Choroid plexus epithelial cell (primary cell): Measurements from ENCODE around the gene YAF2.

ENCODE experiments used
- DNase-seq: peaks from one replicate; pipeline ENCODE4 v3.0.0-alpha.2; 2010; ENCODE audit warnings: low read depth
- H3K4me3 ChIP-seq: 2 replicates; pipeline ENCODE4 v1.5.1; 2011; ENCODE audit warnings: low read depth, mild to moderate bottlenecking, control low read depth, low read length, moderate library complexity
- TF ChIP-seq, protein P1 (sequence below): conservative IDR thresholded peaks from 2 replicates; pipeline ENCODE4 v1.5.1; 2011; ENCODE audit warnings: low read depth, mild to moderate bottlenecking, control low read depth, inconsistent platforms, low read length, moderate library complexity

The YAF2 gene

DNA sequence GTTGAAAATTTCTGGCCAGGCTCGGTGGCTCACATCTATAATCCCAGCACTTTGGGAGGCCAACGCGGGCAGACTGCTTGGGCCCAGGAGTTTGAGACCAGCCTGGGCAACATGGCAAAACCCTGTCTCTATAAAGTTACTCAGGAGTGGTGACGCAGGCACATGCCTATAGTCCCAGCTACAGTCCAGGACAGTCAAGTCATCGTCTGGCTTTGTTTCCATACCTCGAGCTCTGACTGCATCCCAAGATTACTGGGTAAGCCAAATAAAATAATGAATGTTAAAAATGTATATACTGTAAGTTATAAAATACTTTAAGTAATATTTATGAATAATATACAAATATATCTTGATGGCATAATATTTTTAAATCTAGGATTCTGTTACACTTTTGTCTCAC, 70.3 kb downstream of the YAF2 start:
- H3K4me3 ChIP-seq, result no peak overlapping the region
- TF ChIP-seq, protein P1, sequence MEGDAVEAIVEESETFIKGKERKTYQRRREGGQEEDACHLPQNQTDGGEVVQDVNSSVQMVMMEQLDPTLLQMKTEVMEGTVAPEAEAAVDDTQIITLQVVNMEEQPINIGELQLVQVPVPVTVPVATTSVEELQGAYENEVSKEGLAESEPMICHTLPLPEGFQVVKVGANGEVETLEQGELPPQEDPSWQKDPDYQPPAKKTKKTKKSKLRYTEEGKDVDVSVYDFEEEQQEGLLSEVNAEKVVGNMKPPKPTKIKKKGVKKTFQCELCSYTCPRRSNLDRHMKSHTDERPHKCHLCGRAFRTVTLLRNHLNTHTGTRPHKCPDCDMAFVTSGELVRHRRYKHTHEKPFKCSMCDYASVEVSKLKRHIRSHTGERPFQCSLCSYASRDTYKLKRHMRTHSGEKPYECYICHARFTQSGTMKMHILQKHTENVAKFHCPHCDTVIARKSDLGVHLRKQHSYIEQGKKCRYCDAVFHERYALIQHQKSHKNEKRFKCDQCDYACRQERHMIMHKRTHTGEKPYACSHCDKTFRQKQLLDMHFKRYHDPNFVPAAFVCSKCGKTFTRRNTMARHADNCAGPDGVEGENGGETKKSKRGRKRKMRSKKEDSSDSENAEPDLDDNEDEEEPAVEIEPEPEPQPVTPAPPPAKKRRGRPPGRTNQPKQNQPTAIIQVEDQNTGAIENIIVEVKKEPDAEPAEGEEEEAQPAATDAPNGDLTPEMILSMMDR, result no peak
- DNase-seq, result no peak

DNA sequence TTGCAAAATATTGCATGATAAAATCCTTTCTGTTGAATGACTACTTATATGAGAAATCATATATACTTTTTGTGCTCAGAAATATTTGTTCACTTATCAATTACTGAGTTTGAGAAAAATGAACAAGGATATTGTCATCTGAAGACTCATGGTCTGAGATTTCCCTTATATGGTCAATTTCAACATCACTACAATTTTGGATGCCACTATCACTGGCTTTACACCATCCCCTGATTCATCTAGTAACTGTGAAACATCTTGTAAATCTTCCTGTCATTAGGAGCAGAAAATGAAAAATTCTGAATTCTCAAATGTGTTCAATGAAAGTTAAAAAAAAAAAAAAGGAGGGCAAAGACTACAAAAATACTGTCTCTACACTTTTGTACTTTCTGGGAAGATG, 71.5 kb downstream of the YAF2 start:
- no peak for DNase-seq
- TF ChIP-seq, protein P1, result no peak
- H3K4me3 ChIP-seq, result no peak overlapping the region

DNA sequence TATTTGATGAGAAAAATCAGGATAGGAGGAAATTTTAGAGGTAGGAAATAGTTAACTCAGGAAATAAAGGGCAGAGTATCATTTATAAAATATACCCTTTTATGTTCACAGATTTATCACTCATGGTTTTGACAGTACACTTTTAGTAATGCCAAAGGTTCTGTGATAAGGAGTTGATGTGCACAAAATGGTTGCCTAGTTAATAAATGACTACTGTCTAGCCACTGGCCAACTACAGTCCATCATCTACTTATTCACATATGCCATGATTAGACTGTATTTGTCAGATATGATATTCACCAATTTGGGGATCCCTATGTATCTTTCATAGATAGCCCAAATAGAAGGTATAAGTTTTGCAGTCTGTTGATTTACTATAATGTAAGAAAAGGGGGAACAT, 74.1 kb downstream of the YAF2 start:
- H3K4me3 ChIP-seq, result no peak overlapping the region
- TF ChIP-seq, protein P1, result no peak
- DNase-seq, result no peak

DNA sequence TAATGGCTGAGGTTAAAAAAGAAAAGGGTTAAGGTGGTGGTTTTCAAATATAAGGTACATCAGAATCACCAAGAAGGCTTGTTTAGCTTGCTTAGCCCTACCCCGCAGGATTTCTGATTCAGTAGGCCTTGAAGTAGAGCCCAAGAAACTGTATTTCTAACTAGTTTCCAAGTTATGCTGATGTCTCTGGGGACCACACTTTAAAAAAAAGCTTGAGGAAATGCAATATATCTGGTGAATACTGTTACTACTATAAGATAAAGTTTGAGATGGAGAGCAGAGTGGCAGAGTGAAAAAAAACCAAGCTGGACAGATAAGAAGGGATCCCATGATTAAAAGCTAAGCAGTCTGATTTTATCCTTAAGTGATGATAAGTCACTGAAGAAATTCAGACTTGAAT, 75.1 kb downstream of the YAF2 start:
- no peak for DNase-seq
- TF ChIP-seq, protein P1, result no peak
- H3K4me3 ChIP-seq, result no peak overlapping the region

DNA sequence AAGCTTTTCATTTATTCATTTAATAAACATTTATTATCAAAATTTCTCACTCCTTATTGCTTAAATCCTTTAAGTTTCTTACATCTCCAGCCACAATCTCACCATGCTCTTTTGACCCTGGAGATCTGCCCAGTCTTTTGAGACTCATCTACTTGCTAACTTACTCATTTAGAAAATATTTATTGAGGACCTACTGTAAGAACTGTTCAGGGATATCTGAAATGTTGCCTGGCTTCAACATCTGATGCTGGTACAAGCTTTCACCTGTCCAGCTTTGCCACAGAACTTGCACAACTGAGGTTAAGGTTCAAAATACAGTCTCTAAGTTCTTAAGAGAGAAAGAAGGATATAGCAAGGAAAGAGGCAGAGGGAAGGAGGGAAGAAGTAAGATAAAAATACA, 75.9 kb downstream of the YAF2 start:
- peak; percentile 23 for DNase-seq
- TF ChIP-seq, protein P1, result no peak
- no peak overlapping the region for H3K4me3 ChIP-seq

DNA sequence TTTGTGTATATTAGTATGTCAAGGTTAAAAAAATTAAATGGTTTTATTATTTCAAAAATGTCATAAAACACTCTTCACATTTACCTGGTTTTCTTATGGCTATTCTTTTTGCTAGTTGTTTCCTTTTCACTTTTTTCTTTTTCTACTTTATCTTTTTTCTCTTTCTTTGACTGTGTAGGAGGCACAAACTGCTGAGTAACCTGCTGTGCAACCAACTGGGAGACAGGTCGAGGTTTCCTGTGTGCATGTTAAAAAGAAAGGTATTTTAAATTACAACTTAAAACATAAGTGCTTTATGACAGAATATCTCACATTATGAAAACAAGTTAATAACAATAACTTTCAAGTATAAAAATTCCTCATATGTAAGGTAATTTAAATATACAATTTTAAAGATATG, 76.5 kb downstream of the YAF2 start:
- TF ChIP-seq, protein P1, result no peak
- no peak overlapping the region for H3K4me3 ChIP-seq
- no peak for DNase-seq

DNA sequence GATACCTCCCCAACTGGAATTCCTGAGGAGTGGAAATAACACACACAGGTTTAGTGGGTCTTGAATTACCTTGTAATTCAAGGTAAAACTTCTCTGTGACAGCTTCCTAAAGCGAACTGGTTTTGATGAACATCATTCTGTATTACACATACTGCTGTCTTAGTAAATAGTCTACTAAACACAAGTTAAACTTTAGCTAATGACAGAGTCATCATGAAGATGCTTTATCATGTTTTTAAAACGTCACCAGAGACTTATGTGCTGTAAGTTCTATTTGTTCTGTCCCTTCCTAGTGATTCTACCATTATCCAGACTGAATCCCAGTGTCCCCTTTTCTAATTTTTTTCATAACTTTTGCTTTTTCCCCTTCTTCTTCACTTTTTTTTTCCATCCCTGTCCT, 81.8 kb downstream of the YAF2 start:
- TF ChIP-seq, protein P1, result no peak
- no peak for DNase-seq
- H3K4me3 ChIP-seq, result no peak overlapping the region
